GM18907 (cell line): ENCODE results near the gene COTL1.

Experiments
- ATAC-seq: cut with Tn5 transposase; IDR thresholded peaks from one replicate; pipeline ENCODE4 v1.9.1; 2021; ENCODE audit warnings: mild to moderate bottlenecking, moderate library complexity; ENCODE audit not compliant: unreplicated experiment

Gene COTL1

DNA sequence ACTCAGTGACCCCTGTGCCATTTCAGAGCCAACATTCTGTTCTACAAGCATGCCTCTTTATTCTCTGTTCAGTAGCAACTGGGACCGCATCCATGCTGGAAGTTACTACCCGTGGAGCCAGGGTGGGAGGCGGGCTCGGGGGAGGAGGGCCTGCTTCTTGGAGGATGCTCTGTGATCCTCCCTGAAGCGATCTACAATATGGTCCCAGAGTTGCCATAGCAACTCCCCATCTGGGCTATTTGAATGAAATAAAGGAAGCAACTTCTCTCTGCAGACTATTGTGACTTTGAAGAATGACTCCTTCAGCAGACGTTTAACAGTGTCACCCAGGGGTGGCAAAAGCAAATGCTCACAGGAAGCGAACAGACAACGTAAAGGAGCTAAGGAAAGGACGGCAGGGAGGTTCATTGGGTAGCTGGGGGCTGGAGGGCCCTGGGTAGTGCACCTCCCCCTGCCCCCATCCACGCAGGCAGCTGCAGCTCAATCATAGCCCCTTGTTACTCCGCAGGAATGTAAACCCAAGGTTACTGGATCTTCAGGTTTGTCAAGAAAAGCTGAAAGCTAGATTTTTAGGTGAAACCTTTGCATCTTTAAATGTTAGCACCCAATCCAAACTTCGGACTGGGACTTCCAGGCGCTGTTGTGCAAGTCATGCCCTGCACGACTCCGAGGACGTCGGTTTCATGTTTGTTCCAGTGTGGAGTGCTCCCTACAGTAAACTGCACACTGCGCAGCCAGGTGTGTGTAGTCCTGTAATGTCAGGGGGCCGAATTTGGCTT is 62.3 kb downstream of the COTL1 start:
- ATAC-seq, result no peak

DNA sequence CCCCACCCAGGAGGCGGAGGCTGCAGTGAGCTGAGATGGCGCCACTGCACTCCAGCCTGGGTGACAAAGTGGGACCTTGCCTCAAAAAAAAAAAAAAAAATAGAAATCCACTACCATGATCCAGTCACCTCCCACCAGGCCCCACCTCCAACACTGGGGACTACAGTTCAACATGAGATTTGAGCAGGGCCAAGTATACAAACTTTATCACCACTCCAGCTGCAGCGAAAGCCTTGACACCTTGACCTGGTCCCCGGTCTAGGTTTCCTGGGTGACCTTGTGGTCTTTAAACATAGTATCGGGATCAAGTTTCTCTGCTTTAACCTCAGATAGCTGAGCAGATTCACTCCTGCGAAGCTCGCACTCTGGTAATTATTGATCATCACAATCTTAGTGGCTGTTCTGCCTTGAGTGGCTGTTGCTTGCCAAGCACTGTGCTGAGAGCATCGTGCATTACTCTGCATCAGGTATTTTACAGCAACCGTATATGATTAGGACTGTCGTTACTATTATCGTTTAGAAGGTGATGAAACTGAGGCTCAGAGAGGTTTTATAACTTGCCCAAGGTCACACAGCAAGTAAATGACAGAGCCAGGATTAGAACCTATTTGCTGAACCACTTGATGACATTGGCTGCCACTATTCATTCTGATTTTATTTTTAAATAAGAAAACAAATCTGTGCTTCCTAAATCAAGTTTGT is 63.1 kb downstream of the COTL1 start:
- ATAC-seq, result no peak

DNA sequence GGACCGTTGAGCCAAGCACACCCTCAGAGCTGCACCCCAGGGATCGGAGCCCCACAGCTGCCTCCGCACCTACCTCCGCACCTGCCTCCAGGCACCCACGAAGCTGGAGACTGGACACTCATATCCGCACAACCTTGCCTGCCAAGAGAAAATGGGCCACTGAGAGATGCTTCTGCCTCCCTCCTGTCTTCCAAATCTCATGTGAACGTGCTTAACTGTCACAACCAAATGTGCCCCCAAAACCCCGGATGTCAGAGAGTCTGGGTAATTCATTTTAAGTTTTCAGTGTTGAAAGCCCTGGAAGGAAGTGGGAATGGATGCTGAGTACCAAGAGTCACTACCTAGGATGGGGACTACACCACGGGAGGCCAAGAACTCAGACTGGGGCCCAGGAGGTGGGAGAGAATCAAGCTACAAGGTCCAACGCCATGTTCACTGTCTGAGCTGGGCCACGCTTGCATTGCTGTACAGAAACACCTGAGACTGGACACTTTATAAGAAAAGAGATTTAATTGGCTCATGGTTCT is 63.9 kb downstream of the COTL1 start:
- ATAC-seq, result no peak

DNA sequence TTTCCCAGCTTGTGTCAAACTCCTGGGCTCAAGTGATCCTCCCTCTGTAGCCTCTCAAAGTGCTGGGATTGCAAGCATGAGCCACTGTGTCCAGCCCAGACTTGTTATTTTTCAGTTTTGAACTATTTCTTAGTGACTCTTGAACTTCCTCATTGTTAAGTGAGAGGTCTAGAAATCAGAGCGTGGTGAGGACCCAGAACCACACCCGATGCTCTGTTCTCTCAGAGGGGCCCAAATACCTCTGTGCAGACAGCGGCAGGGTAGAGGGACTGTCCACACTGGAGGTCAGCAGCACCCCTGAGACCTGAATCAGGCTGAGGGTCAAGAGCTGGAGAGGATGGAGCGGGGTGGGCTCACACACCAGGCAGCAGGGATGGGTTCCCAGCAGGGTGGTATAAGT is 65.7 kb downstream of the COTL1 start:
- no peak for ATAC-seq

DNA sequence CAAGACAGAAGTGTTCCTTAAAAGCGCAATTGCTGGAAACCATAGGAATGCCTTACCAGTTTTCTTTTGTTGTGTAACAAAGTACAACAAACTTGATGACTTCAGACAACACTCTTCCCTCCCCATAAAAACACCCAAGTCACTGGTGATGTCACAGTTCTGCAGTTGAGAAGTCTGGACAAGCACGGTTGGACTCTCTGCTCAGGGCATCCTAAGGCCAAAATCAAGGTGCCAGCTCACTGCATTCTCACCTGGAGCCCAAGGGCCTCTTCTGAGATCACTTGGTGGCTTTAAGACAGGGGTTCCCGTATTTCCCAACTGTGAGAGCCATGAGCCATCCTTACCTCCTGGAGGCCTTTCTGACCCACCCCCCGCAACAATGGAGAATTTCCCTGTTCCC is 67.8 kb downstream of the COTL1 start:
- no peak for ATAC-seq

DNA sequence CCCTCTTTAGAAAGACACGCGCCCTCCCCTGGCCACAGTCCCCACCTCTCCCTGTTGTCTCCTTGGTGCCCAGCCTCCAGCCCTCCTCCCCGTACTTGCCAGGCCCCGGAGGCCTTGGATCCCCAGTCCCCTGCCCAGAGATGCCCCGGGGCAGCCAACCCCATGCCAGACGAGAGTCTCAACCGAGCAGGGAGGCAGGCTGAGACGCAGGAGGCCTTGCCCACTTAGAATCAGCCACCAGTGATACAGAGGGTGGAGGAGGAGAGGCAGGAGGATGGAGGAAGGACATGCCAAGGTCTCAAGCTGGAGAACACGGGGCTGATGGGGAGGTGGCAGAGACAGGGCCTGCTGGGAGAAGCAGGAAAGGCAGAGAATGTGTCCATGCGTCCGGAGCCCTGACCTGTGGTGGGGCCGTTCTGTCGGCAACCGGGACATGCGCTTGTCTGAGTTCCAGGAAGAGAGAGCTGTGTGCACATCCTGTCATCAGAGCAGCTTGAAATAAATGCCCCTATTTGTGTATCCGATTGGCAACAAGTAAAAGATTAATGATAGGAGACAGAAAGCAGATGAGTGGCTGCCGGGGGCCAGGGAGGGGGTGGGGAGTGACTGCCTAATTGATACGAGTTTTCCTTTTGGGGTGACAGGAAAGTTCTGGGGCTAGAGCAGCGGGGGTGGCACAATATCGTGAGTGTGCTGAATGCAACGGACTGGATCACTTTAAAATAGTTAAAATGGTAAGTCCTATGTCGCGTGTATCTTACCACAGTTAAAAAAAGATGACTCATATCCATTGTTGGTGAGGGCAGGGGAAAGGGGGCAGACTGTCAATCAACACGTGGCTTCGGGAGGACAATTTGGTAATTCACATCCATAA is 68.7 kb downstream of the COTL1 start:
- peak; percentile 76 for ATAC-seq

DNA sequence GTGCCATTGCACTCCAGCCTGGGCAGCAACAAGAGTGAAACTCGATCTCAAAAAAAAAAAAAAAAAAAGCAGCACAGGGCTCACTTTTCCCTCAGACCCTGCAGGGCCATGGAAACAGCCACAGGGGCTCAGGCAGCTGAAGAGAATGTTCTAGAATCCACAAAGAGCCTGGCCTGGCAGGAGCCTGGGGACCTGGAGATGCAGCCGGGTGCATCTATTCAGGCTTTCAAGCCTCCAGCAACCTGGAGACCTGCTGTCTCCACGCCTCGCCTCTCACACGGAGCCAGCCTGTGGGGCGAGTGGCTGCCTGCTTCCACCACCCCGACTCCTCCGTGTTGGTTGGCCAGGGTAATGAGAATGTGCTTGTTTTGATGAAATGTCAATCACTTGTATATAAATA is 69.4 kb downstream of the COTL1 start:
- ATAC-seq, result no peak

DNA sequence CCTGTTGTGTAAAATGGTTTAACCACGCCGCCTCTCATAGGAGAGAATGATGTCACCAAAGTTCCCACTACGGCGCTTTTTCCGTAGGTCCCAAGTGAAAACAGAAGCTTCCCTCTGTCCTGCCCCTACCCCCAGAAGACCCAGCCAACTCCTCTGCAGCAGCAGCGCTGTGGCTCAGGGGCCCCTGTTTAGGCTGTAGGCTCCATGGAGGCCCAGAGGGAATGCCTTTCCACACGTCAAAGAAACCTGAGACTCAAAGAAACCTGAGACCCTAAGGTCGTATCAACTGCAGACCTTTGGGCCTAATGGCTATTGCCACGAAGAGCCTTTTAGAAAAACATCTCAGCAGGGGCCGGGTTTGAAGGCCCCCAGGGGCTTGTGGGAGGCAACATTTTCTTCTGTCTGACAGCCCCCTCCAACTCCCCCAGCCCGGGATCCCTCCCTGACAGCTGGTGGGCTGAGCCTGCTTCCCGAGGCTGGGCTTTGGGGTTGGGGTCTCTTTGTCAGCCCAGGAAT is 70.3 kb downstream of the COTL1 start:
- no peak for ATAC-seq

DNA sequence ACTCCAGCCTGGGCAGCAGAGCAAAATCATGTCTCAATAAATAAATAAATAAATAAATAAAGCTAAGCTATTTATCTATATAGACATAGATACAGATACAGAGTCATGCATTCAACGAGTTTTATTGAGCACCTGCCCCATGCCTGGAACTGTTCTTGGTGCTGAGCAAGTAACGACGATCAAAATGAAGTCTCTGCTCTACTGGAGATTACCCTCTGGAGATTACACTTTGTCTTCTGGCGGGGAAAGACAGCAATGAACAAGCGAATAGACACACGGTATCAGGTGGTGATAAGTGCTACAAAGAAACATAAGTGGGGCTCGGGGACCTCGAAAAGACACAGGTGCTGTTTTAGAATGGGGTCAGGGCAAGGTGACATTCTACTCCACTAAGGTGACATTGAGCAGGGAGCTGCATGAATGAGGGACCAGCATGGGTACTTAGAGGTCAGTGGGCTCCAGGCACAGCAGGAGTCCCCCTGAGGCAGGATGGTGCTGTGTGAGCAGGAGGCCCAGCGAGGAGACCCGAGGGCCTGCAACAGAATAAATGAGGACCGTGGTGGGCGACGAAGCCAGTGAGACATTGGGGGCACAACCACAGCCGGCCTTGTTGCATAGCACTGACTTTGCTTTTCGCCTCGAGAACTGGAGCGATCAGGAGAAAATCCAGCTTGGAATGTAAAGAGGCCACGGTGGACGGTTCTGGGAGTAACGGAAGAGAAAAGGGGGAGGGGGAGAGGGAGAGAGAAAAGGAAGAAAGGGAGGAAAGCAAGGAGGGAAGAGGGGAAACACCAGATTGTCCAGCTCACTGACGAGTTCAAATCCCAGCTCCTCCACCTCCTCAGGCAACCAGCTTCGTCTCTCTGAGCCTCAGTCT is 71.0 kb downstream of the COTL1 start:
- no peak for ATAC-seq

DNA sequence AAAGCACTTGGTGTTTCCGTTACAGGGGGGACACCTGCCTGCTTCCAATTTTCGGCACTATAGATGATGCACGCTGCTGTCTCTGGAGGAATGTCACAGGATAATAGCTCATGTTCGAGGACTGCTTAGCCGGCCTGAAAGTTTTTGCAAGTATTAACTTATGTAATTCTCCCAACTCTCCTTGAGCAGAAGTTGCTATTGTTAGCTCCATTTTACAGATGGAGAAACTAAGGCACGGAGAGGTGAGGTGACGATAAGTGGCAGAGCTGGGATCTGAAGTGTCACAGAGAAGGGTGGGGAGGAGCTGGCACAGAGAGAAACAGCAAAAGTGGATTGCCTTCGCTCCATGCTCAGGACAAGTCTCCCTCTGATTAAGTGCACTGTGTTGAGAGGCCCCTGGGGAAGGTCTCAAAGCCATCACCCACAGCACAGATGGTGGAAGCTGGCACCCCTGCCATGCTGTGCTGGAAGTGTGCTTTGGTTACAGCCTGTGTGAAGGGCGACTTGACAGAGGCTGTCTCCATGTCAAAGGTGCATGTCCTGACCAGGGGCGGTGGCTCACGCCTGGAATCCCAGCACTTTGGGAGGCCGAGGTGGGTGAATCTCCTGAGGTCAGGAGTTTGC is 72.7 kb downstream of the COTL1 start:
- ATAC-seq, result no peak

DNA sequence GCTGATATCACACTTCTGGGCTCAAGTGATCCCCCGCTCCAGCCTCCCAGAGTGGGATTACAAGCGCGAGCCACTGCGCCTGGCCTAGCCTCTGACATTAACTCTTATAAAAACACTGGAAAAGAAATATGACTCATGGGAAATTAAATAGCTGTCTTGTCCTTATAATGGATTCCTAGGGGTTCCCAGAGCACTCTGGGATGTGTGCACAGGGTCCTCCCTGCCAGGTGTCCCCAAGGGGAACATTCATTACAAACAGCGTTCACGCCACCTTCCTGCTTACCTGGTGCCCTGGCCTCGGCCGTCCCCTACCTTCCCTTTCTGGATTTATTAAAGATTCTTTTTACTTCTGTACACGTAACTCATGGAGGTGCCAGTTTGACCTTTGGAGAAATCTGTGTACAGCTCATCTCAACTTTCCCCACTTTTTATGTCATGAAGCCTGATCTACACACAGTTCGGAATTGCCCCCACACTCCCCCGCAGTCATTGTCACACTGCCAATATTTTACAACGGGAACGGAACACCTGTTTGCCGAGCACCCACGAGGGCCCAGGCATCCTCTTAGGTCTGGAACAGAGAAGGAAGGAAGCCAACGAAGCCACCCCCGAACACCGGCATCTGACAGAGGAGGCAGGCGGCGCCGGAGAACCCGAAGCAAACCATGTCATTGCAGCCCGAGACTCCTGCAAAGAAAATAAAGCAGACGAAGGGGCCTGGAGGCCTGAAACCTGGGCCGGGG is 73.7 kb downstream of the COTL1 start:
- no peak for ATAC-seq

DNA sequence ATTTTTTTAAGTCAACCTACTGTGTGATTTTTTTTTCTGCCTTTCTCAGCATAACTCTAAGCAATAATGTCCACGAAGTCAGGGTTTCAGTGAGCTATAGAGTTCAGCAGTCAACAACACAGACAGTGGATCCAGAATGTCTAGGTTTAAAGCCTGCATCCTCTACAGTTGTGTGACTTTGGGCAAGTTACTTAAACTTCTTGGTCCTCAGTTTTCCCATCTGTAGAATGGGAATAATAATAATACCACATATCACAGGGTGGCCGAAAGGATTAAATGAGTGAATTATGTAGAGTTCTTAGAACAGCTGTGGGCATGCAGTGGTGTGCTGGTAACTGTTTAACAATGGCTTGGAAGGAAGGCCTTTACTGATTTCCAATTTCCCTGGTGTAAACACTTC is 74.6 kb downstream of the COTL1 start:
- no peak for ATAC-seq

DNA sequence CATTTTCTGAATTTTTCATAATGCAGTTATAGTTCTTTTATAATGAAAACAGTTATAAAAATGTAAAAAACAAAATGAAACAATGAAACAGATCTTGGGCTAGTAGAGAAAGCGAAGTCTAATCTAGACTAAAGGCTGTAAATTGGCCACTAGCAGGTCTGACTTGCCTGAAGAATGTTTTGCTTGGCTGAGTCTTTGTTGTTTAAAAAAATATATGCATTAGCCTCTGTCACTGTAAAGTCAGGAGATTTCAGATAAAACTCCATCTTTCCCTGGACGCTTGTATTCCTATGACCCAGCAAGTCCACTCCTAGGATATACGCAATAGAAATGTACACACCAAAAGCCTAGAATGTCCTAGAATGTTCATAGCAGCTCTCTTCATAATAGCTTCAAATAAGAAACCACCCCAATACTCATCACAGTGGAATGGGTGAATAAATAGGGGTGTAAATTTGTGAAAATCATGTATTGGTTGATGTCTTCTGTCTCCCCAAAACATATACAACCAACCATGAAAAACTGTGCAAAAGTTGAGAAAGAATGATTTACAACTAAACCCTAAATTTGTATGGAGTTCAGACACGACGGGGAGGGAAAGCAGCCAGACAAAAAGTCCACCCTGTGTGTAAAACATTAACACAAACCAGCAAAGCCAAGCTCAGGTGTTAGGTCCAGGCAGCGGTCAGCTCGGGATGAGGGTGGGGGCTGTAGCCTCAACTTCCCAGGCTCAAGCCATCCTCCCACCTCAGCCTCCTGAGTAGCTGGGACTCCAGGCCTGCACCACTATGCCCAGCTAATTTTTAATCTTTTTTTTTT is 75.7 kb downstream of the COTL1 start:
- ATAC-seq, result no peak

DNA sequence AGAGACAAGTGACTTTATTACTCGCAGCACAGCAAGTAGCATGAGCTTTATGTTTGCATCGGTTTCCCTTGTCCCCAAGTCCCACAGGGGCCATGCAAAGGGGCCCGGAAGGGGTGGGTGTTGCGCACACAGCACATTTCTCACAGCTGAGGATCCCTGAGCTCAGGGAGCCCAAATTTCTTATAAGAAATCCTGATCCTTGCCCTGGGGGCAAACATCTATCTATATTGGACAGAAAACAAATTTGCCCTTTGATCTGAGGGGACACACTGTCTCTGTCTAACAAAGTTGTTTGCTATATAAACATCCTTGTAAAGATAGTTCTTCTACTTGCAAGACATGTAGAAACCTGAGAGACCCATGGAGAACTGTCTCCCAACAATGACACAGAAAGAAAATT is 77.7 kb downstream of the COTL1 start:
- ATAC-seq, result no peak

DNA sequence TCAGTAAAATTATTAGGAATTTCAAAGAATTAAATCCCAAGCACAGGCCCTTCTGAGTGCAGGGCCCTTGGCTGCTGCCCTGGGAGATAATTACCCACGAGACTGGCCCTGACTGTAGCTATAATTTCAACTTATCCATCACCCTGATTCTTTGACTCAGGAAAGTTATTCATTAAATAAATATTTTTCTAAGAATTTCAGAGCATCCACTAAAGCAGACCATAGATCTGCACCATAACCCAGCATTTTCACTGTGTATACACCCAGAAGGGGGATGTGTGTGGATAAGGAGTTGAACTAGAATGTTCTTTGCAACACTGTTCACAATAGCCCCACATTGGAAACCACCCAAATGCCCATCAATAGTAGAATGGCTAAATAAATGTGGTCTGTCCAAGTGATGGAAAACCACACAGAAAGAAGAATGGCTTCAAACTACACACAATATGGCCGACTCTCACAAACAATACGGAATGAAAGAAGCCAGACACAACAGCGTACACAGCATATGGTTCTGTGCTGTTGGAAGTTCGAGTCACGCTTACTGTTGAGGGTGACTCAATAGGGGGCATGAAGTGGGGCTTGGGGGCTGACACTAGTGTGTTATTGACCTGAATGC is 79.5 kb downstream of the COTL1 start:
- no peak for ATAC-seq

DNA sequence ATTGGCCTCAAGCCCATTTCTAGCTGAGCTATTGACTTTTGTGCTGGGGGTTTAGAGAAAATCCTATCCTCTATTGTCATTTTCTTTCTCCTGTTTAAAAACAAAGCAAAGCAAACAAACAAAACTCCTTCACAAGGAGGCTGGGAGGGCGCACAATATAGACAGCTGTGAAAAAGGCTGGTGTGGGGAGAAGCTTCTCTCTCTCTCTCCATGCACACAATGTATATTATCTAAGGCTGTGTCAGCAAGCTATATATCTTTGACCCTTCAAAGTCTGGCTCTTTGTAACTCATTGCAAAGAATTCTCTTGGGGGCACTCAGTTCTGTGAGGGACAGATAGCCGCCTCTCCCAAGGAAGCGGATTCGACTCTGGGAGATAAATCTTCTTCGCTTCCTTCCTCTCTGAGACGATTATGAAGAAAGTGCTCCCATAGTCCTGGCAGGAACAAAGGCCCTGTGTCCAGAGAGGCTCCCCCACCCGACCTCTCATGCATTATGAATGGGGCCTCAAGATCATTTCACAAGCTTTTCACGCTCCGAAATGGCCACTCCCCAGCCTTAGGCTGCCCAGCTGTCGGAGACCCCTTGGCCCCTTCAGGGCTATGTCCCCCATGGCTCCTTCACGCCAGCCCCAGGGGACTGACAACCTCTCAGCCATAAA is 80.3 kb downstream of the COTL1 start:
- no peak for ATAC-seq

DNA sequence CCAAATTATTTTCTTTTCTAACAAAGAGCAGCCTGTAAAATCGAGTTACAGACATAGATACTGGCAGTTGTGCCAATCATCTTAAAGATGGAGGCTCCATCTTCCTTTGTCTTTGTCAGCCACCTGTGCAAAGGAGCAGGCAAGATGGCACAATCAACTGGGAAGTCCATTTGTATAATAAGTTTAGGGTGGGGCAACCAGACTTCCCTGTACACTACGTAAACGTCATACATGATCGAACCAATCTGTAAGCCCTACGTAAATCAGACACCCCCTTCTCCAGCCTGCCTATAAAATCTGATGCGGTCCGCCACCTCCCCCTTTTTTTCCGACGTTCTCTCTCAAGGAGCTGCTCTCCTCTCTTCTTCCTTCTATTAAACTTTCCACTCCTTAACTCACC is 82.0 kb downstream of the COTL1 start:
- ATAC-seq, result no peak
